ENCODE data around the gene CLBA1. TPM values are rescaled to one million over a fixed set of nuclear protein-coding genes. Genes with fewer than 3 reads are reported as not detected.
"Not testable (repeated sequence)": the region's sequence is repeated elsewhere in the genome, so short reads cannot be mapped to it uniquely, and the experiment has no call there.

Gene CLBA1
- total RNA-seq = 7.3 TPM

DNA sequence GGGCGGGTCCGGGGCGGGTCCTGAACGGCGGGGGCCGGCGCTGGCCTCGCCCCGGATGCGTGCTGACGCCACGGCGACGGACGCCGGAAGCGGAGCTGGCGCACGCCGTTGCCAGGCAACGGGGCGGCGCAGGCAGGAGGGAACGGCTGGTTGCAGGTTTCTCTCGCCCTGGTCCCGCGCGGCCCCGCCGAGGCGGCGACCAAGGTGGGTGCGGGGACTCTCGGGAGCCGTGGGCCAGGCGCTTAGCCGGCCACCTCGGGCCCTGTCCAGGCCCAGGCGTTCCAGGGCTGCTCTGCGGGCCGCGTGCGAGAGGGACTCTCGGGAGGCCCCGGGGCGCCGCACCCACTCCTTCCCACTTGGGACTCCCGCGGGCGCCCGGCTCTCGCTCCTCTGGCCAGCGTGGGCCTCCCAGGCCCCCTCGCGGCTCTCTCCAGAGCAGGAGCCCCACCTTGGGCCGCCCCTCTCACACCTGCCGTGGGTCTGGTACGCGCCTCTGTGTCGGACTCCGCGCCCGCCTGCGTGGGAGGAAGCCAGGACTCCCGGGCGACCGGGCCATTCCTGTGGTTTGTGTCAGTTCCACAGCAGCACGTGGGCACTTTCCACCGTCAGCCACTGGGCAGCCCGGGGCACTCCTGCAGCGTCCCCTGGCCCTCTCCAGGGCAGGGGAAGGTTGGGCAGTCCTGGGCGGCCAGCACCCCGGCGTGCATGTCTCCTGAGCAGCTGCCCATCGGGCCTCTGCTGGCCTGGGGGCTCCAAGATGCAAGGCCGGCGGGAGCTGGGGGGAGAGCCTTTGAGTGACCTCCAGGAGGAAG, at the start of gene CLBA1:
Gene CLBA1, plus strand, starts transcription at position 114 of the 812 bp plus-strand sequence. Its CDS starts 644 bp downstream, at position 758.
- DNase-seq (ENCODE audit: low read depth in 2 of 3, low spot score in 2 of 3) = peak; percentile 88 to 93 (median 93)

- DNase-seq (ENCODE audit: low read depth in 2 of 3, low spot score in 2 of 3) = no peak
These were observed 49.6 kb upstream of the CLBA1 start for GRCh38 chr14:104935955-104936354.

GRCh38 chr14:104936361-104937155, 49.0 kb upstream of the CLBA1 start:
- no peak for DNase-seq (ENCODE audit: low read depth in 2 of 3, low spot score in 2 of 3)

DNA sequence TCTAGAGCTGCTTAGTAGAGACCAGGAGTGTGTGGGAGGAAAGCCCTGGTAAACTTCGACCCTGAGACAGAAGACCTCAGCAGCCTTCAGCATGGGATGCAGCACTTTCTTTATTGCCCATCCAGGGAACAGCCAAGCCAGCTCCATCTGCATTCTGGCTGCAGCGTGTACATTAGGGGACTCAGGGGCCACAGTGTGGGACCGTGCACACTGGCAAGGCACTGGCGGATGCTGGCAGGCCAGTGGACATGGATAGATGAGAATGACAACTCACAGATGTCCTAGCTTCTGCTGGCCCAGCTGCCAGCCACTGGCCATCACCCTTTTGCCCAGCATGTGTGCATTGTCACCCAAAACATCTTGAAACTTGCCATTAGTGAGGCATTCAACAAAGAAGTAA, 48.4 kb upstream of the CLBA1 start:
- no peak for DNase-seq (ENCODE audit: low read depth in 2 of 3, low spot score in 2 of 3)

- DNase-seq (ENCODE audit: low read depth in 2 of 3, low spot score in 2 of 3) = no peak
These were observed 47.8 kb upstream of the CLBA1 start for GRCh38 chr14:104937694-104938365.

GRCh38 chr14:104938436-104938835, 47.2 kb upstream of the CLBA1 start:
- DNase-seq (ENCODE audit: low read depth in 2 of 3, low spot score in 2 of 3) = no peak

GRCh38 chr14:104938960-104939359, 46.6 kb upstream of the CLBA1 start:
- DNase-seq (ENCODE audit: low read depth in 2 of 3, low spot score in 2 of 3) = no peak

- no peak for DNase-seq (ENCODE audit: low read depth in 2 of 3, low spot score in 2 of 3)
These were observed 45.8 kb upstream of the CLBA1 start for GRCh38 chr14:104939666-104940410.

DNA sequence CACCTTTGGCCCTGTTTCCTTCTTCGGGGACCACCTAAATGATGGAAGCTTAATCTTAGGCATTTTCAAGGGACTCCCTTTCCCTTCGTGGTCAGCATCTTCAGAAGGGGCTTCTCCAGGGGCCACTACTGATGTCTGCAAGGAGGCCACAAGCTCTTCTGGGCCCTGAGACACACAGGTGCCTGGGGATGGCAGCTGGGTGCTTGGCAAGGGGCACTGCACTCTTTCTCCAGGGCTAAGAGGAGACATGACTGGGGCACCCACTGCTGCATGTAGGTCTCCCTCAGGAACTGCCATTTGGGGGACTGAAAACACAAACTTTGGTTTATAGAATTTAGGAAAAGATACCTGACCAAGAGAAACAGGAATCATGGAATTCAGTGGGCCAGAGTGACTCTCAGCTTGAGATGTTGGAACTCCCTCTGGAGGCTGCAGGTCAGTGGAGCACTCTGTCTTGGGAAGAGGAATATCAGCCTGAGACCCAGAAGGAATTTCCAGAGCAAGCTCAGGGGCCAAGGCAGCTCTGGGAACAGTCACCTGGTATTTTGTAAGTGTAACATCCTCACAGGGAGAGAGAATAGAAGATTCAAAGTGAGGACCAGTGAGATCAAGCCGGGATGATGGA, 45.0 kb upstream of the CLBA1 start:
- DNase-seq (ENCODE audit: low read depth in 2 of 3, low spot score in 2 of 3) = no peak

DNA sequence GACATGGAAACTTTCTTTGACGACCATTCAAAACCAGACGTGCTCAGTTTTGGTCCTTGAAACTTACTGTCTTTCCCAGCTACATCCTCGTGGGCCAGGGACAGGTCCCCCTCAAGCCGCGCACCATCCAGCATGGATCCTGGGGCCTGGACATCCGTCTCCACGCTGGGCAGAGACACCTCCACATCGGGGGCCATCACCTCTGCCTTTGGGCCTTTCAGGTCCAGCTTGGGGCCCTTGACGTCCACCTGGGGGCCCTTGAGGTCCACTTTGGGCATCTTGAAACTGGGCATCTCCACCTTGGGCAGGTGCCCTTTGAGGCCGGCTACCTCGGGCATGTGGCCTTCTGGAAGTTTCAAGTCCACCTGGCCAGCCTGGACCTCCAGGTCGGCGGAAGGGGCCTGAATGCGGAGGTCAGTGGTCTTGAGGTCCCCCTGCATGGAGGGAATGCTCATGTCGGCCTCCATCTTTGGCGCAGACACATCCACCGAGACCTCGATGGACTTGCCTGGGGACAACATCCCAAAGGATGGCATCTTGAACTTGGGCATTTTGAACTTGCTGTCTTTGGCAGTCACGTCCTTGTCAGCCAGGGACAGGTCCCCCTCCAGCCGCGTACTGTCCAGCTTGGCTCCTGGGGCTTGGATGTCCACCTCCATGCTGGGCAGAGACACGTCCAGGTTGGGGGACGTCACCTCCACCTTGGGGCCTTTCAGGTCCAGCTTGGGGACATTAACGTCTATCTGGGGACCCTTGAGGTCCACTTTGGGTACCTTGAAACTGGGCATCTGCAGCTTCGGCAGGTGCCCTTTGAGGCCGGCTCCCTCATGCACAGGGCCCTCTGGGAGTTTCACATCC, 43.9 kb upstream of the CLBA1 start:
- DNase-seq (ENCODE audit: low read depth in 2 of 3, low spot score in 2 of 3) = no peak

DNA sequence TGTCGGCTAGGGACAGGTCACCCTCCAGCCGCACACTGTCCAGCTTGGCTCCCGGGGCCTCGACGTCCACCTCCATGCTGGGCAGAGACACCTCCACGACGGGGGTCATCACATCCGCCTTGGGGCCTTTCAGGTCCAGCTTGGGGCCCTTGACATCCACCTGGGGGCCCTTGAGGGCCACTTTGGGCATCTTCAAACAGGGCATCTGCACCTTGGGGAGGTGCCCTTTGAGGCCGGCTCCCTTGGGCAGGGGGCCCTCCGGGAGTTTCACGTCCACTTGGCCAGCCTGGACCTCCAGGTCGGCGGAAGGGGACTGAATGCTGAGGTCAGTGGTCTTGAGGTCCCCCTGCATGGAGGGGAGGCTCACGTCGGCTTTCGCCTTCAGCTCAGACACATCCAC, 43.0 kb upstream of the CLBA1 start:
- no peak for DNase-seq (ENCODE audit: low read depth in 2 of 3, low spot score in 2 of 3)

DNA sequence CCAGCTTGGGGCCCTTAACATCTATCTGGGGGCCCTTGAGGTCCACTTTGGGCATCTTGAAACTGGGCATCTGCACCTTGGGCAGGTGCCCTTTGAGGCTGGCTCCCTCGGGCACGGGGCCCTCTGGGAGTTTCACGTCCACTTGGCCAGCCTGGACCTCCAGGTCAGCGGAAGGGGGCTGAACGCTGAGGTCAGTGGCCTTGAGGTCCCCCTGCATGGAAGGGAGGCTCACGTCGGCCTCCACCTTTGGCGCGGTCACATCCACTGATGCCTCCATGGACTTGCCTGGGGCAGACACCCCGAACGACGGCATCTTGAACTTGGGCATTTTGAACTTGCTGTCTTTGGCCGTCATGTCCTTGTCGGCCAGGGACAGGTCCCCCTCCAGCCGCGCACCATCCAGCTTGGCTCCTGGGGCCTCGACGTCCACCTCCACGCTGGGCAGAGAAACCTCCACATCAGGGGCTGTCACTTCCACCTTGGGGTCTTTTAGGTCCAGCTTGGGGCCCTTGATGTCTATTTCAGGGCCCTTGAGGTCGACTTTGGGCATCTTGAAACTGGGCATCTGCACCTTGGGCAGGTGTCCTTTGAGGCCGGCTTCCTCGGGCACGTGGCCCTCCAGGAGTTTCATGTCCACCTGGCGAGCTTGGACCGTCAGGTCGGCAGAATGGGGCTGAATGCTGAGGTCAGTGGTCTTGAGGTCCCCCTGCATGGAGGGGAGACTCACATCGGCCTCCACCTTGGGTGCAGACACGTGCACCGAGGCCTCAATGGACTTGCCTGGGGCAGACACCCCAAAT, 42.2 kb upstream of the CLBA1 start:
- DNase-seq (ENCODE audit: low read depth in 2 of 3, low spot score in 2 of 3) = not testable (repeated sequence)

- not testable (repeated sequence) for DNase-seq (ENCODE audit: low read depth in 2 of 3, low spot score in 2 of 3)
These were observed 41.6 kb upstream of the CLBA1 start for GRCh38 chr14:104944016-104944308.

GRCh38 chr14:104944436-104945205, 41.0 kb upstream of the CLBA1 start:
- not testable (repeated sequence) for DNase-seq (ENCODE audit: low read depth in 2 of 3, low spot score in 2 of 3)

GRCh38 chr14:104945266-104945665, 40.3 kb upstream of the CLBA1 start:
- not testable (repeated sequence) for DNase-seq (ENCODE audit: low read depth in 2 of 3, low spot score in 2 of 3)

DNA sequence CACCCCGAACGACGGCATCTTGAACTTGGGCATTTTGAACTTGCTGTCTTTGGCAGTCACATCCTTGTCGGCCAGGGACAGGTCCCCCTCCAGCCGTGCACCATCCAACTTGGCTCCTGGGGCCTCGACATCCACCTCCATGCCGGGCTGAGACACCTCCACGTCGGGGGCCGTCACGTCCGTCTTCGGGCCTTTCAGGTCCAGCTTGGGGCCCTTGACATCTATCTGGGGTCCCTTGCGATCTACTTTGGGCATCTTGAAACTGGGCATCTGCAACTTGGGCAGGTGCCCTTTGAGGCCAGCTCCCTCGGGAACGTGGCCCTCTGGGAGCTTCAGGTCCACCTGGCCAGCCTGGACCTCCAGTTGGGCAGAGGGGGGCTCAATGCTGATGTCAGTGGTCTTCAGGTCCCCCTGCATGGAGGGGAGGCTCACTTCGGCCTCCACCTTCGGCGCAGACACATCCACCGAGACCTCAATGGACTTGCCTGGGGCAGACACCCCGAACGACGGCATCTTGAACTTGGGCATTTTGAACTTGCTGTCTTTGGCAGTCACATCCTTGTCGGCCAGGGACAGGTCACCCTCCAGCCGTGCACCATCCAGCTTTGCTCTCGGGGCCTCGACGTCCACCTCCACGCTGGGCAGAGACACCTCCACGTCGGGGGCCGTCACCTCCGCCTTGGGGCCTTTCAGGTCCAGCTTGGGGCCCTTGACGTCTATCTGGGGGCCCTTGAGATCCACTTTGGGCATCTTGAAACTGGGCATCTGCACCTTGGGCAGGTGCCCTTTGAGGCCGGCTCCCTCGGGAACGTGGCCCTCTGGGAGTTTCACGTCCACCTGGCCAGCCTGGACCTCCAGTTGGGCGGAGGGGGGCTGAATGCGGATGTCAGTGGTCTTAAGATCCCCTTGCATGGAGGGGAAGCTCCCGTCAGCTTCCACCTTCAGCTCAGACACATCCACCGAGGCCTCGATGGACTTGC, 39.3 kb upstream of the CLBA1 start:
- DNase-seq (ENCODE audit: low read depth in 2 of 3, low spot score in 2 of 3) = not testable (repeated sequence)

- not testable (repeated sequence) for DNase-seq (ENCODE audit: low read depth in 2 of 3, low spot score in 2 of 3)
These were observed 38.4 kb upstream of the CLBA1 start for GRCh38 chr14:104947201-104947600.

Measured in hematopoietic multipotent progenitor cell (in vitro differentiated cells).